Stimulated activated CD8-positive, alpha-beta memory T cell treated with anti-CD3 and anti-CD28 coated beads, Interleukin-2, amount 100 ng/mL, for 48 hours (primary cell): ENCODE data around the gene DNAJA1.
A peak's percentile ranks its signal among the peaks of the same experiment; 100 is the strongest.
"Not testable (repeated sequence)": the region's sequence is repeated elsewhere in the genome, so short reads cannot be mapped to it uniquely, and the experiment has no call there.

Experiments used
- DNase-seq, 2 donors: peaks; one replicate each; pipeline ENCODE4 v3.0.0-alpha.2; 2020; ENCODE audit warnings: low read depth in 2 of 2

DNAJA1 gene

DNA sequence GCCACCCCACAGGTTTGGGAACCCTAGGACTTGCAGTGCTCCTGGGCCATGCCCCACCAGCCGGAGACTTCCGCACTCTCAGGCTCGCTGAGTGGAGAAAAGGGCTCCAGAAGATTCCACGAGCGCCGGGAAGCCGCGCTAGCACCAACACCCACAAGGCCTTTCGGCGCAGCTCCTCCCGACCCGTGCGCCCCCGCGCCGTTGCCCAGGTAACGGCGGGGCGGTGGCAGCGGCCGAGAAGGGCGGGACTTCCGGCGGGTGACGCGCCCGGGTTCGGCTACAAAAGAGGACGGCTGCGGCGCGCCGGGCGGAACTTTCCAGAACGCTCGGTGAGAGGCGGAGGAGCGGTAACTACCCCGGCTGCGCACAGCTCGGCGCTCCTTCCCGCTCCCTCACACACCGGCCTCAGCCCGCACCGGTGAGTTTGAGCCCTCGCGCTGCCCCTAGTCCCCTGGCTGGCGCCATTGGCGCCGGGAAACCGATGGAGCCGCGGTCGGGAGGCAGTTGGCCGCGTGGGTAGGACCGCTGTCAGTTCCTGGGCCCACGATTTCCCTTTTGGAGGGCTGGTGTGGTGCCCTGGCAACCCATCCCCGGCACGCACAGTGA is at the start of gene DNAJA1:
Gene DNAJA1 (plus strand): TSS at position 308 of the 606 bp plus-strand sequence. CDS start 1,212 bp downstream, outside the sequence.
- peak; percentile 91 to 94 for DNase-seq

DNA sequence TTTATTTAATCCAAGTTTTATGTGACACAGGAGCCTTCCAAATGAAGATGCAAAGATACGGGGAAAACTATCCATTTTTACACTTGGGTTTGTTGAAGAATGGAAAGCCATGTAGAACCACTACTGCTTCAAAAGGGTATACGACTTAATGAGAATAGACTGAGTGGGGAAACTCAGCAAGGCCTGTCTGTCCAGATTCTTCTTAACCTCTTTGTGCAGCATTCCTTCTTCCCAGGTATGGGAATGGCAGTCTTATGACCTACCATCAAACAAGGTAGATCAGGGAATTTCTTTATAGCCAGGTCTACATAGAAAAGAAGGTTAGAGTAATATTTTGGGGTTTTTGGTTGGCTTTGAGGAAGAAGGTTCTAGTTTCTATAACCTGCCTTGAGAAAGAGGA is 47.0 kb upstream of the DNAJA1 start:
- no peak for DNase-seq

DNA sequence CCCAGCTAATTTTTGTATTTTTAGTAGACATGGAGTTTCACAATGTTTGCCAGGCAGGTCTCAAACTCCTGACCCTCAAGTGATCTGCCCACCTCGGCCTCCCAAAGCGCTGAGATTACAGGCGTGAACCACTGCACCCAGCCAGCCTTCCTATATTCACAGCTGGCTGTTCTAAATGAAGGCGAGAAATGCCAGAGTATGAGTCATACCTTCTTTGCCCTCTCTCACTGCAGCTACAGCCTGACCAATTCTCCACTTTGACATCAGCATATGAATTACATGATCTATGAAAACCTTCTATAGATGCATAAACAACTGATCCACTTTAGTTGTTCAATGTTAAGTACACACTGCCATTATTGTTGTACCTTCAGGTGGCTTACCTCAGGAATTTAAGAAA is 38.1 kb upstream of the DNAJA1 start:
- DNase-seq = no peak

DNA sequence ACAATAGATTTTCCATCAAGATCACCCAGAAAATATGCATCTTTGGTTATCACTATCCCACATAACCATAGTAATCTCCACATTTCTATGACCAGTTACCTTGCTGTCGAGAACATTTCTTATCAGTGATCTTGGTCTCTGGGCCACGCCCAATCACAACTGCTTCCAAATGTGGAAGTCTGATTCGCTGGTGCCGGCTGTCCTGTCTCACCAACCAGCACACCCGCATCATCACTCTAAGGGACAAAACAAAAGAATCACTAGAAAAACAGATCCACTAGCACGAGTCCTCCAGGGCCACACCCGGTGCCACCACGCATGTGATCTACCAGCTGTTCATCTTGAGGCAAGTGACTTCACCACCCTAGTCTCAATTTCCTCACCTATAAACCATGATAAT is 35.4 kb upstream of the DNAJA1 start:
- DNase-seq = no peak

DNA sequence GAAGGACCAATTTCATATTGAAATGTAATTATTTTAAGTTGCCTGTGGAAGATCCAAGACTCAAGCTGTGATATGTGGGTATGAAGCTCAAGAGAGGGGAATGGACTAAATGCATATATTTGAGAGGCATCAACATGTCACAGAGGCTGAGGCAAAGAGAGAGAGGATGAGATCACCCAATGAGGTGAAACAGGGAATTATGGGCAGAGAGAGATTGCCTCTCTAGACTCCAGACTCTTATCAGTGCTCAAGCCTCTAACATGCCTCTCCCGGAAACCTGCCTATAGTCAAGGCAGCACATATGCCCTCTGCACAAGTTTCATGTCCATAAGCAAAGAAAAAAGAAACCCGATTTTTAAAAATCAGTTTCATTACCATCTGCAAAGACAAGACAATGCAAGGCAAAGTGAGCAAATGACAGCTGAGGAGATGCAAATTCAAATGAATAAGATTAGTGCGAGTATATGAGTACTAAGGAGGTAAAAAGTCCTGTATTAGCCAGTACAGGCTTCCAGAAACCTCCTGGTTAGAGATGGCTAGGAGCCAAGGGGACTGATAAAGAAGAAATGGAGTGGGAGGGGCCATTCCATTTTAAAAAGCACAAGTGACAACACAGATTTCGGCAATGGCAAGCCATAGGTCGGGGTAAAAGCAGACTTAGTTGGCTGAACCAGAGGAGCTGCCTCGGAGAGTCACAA is 33.0 kb upstream of the DNAJA1 start:
- DNase-seq = no peak

DNA sequence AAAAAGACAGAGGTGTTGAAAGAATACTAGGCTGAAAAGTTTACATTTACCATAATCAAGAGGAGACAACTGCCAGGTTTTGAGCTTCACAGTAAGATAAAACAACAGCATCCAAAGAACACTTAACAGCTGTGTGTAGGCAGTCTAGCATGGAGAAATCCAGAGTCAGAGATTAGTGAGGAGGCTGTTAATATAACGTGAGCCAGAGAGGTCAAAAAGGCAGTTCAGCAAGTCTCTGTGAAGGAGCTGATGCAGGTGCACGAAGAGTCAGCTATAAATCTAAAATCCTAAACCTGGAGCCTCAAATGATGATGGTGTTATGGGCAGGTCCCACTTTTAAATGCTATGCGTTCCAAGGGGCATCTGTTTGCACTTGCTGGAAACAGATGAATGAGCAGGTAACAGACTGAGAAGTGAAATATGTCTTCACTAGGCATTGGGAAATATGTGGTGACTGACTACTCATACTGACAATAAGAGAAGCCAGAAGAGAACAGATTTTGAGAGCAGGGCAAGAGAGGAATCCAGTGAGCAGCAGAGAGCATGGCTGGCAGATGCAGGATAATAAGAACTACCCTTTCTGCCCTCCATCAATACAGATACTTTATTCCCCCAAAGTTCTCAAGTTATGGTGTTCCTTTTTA is 32.4 kb upstream of the DNAJA1 start:
- no peak for DNase-seq

DNA sequence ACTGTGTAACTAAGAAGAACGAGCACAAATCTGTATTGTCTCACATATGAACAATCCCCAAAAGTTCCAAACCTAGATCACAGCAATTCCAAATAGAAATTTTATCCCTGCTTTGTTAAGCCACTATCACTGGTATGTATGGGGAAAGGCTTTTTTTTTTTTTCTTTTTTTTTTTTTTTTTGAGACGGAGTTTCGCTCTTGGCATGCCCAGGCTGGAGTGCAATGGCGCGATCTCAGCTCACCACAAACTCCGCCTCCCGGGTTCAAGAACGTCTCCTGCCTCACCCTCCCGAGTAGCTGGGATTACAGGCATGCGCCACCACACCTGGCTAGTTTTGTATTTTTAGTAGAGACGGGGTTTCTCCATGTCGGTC is 24.4 kb upstream of the DNAJA1 start:
- DNase-seq = not testable (repeated sequence)

DNA sequence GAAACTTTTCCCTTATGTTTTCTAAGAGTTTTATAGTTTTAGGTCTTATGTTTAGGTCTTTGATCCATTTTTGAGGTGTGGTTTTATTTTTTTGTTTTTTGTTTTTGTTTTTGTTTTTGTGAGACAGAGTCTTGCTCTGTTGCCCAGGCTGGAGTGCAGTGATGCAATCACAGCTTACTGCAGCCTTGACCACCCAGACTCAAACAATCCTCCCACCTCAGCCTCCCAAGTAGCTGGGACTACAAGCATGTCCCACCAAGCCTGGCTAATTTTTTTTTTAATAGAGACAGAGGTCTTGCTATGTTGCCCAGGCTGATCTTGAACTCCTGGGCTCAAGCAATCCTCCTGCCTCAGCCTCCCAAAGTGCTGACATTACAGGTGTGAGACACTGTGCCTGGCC is 19.7 kb upstream of the DNAJA1 start:
- not testable (repeated sequence) for DNase-seq

DNA sequence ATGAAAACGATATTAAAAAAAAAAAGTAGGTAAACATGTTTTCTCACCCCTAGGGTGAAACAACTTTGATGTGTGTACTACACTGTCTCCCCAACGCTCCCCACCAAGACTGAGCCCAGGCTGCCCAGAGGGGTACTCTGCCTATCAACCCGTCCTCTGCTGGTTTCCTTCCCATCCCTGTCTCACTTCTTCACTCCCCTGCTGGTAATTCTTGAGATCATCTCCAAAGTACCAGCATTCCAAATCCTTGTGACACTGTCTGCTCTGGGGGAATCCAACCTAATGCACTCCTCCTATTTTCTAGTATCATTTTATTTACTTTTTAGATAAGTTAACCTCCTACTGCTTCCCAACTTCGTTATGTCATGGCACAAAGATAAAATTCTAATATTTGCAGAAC is 17.3 kb upstream of the DNAJA1 start:
- DNase-seq = no peak

DNA sequence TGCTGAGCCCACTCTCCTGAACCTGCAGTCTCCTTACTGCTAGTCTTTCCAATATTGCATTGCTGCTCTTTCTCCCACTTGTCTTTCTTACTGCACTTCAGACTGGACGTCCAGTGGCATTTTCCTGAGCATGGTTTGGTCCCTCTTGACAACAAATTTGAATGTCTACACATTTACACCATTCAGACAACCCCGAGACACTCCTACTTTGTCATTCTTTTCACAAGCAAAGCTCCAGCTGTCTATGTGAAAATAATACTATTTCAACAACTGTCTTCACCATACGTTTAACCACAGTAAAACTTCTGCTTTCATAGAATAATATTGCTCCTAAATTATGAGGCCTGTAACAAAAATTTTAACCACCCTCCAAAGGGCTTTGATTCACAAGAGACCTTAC is 13.2 kb upstream of the DNAJA1 start:
- no peak for DNase-seq

DNA sequence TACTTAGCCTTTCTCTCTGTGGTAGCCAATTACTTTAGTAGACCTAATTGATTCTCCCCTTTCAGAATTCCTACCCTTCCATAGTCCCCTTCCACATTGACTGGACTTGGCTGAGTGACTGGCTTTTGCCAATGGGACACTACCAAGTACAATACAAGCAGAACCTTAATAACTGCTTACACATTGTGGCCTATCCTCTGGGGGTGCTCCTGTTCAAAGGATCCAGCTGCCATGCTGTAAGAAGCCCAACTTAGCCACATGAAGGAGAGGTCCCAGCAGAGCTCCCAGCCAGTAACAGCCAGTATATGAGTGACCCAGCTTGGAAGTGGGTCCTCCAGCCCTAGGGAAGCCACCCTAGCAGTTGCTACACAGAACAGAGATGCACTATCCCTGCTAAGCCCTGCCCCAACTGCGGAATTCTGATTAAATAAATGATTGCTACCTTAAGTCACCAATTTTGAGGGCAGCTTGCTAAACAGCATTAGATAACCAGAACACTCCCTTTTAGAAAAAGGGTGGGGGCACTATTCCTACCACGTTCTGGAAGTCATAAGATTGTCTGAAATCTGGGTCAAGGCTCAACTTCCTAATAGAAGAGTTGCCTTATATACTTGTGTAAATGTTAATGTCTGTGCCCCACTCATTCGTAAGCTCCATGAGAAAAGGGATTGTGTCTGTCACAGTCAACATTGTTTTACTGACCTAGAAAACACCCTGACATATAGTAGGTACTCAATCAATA is 12.6 kb upstream of the DNAJA1 start:
- no peak for DNase-seq

DNA sequence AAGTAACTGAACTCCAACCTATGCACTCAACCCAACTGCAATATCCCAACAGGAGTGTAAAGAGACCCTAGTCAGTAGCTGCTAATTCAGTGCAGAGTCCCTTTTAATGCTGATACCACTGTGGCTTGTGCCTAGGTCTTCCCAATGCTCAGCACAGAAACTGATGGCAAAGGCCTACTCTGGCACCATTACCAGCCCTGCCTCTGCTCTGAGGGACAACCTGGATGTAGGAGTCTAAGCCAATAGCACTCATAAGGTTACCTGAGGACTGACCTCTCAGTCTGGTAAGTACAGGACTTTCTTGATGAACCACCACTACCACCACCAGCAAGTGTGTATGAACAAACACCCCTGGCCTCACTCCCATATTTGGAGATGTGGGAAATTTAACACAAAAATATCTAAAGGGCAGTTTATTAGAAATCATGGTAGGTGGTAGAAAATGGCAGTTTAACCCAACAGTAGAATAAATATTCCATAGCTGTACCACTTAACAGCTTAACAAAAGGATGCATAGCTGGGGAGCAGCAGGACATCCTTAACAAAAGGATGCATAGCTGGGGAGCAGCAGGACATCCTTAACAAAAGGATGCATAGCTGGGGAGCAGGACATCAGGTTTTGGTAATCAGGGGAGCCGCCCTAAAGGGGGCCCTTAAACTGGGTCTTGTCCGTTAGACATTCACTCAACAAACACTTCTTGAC is 11.0 kb upstream of the DNAJA1 start:
- DNase-seq = no peak

DNA sequence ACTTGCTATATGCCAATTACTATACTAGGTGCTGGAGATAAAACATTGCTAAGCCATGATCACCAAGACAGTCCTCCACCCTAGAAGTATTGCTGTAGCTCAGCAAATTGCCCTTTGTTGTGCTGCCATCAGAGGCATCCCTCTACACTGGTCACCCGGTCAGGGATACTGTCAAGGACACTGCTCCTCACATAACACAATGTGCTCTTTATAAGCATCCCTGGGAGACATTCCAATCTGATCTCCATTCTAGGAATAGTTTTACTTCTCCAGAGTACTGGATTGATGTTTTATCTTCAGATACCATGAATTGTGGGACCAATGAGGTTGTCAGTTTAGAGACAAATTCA is 10.4 kb upstream of the DNAJA1 start:
- DNase-seq = no peak

DNA sequence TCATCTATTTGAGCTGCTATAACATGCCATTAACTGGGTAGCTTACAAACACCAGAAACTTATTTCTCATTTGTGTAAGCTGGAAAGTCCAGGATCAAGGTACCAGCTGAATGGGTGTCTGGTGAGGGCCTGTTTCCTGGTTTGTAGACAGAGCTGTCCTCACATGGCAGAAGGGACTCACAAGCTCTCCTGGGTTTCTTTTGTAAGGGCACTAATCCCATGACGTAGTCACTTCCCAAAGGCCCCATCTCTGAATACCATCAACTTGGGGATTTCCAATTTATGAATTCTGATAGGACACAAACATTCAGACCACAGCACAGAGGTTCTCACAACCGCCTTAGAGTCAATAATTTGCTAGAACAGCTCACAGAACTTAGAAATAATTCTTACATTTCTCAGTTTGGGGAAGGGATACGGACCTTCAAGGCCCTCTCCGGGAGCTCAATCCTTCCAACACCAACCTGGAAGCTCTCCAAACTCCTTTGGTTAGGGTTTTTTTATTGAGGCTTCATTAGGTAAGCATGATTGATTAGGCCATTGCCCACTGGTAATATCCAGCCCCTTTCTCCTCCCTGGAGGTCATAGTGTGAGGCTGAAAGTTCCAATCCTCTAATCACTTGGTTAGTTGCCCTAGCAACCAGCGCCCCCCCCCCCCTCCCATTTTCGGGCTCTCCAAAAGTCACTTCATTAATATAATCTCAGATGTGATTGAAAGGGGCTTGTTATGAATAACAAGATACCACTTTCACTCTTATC is 7.6 kb upstream of the DNAJA1 start:
- no peak for DNase-seq

DNA sequence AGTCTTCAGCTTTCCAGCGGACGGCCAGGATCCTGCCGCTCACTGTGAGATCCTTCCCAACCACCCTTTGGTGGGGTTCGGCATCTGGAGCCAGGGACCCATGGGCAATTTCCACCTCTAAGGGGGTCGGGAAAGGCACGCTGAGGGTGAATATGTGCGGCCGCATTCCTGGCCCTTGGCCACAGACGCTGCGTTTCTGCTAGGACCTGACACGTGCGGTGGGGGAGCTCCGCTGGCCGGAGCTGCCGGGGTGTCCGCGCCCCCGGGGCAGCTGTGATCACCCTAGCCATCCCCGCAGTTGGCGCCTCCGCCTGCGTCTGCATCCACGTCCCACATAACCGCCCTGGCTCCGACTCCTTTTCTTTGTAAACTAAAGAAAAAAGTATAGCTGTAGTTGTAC is 5.3 kb upstream of the DNAJA1 start:
- DNase-seq = no peak

DNA sequence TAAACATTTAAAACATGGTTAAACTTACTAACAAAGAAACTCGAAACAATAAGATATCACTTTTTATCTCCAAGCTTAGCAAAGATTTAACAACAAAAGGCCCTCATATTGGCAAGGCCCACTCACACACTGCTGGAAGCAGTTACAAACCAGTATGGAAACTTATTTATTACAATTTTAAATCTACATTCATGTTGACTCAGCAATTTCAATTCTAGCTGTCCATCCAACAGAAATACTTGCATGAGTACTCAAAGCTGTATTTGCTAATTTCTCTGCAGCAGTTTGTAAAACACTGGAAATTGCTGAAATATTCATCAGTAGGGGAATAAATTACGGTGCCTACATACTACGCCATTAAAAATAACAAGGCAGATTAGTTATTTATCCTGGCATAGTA is 2.8 kb upstream of the DNAJA1 start:
- no peak for DNase-seq

DNA sequence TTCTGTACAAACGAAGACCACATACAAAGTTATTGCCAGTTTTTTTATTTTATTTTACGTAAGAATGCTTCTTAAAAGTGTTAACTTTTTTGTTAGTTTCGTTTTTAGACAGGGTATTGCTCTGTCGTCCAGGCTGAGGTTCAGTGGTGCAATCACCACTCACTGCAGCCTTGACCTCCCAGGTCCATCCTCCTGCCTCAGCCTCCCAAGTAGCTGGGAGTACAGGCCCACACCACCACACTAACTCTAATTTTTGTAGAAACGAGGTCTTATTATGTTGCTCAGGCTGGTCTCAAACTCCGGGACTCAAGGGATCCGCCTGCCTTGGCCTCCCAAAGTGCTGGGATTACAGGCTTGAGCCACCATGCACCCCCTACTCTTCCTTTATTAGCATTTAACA is 2.3 kb upstream of the DNAJA1 start:
- DNase-seq = no peak

DNA sequence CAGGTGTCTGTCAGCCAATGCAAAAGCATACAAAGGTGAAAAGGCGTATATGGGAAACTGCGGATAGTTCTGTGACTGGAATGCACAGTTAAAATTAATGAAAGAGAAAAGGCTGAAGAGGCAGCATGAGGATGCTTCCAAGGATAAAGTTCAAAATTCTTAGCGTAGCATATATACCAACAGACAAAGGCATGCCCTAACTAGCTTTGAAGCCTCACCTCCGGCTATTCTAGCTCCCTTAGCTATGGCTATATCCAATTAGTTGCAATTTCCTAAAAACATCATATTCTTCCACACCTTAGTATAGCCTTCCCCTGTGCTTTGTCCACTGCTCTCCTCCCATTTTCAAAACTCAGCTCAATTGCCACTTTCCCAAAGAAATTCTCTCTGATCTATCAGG is 1.4 kb upstream of the DNAJA1 start:
- DNase-seq = no peak

DNA sequence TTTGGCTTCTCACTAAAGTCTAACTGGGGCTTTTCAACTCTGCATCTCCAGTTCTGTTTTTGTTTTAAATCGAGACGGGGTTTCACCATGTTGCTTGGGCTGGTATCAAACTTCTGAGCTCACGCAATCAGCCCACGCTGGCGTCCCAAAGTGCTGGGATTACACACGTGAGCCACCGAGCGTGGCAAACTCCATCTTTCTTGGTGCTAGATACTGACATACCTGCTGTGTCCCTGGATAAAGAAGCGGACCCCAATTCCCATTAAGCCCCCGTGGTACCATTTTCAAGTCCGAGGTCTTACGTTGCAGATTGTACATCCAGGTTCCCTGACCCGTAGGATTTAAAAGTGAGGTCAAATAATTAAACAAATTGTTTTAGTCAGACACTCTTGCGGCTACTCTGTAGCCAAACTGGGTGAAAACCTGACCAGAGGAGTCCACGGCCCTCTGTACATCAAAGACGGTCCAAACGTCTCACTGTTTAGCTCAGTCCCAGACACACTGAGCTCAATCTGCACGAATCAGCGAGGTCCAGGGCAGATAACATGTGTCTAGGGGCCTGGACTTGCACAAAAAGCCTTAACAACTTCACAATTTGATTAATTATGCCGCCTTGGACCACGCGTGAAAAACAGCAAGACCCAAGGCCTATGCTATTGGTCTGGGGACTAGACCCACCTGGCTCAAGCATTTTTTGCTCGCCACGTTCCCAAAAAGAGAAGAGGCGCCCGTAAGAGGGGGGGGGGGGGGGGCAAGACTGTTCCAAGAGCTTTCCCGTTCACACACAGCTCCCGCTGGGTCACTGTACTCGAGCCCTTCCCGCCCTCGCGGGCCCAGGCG is 727 bp upstream of the DNAJA1 start:
- no peak for DNase-seq

DNA sequence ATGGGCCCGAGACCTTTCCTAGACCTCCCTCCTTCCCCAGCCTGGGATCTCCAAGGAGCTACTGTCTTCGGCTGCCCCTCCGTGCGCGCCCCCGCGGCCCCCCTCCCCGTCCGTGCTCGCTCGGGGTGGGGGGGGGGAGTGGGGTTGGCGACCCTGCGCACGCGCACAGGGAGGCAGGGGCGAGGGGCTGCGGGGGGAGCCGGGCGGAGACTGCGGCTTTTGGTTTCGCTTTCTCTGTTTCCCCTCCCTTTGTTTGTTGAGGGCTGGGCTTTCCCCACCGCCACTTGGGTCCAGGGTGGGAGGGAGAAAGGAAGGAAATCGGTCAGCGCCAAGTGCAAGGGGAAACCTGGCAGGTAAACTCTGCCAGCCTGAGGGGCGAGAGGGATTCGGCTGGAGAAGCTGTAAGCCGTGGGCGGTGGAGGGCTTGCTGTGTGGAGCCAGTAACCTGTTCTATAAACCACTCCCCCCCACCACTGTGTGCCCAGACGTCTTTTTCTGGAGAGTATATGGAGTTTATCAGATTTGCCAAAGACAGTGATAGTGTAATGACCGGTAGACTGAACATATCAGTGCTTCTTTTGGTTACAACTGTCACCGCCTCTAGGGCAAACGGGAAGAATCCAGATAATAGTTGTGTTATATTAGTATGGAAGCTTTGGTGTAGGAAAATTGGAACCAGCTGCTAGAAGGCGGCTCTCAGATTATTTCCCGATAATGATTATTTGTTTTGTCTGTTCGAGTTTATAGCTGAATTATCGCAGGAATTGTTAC is 684 bp downstream of the DNAJA1 start:
- DNase-seq = peak; percentile 62 to 68
